Neutrophil (primary cell): ENCODE results near the gene CELF4.

Experiments
- H3K27ac ChIP-seq: fragments of 200-600 bp; sonication (generic); 2 replicates; pipeline ENCODE4 v1.5.1; 2016; ENCODE audit warnings: mild to moderate bottlenecking, moderate library complexity
- H3K27me3 ChIP-seq: fragments of 200-600 bp; sonication (generic); 2 replicates; pipeline ENCODE4 v1.6.0; 2016; ENCODE audit warnings: mild to moderate bottlenecking
- H3K36me3 ChIP-seq: fragments of 200-600 bp; sonication (generic); 2 replicates; pipeline ENCODE4 v1.5.1; 2017
- H3K4me1 ChIP-seq, 2 experiments: fragments of 200-600 bp in 1 of 2; sonication (generic) in 1 of 2; 1 replicate in 1 of 2; 2 replicates in 1 of 2; pipeline versions ENCODE4 v1.5.1 to v1.6.1; 2013 to 2016; ENCODE audit warnings: low read depth in 1 of 2, low read length in 1 of 2, mild to moderate bottlenecking in 1 of 2, moderate library complexity in 1 of 2; ENCODE audit not compliant: control insufficient read depth in 1 of 2, insufficient read depth in 1 of 2
- H3K4me3 ChIP-seq, 2 experiments: fragments of 200-600 bp in 1 of 2; sonication (generic) in 1 of 2; 1 replicate in 1 of 2; 2 replicates in 1 of 2; pipeline ENCODE4 v1.5.1; 2013 to 2016; ENCODE audit warnings: low read depth in 1 of 2, low read length in 1 of 2, mild to moderate bottlenecking in 1 of 2, moderate library complexity in 1 of 2
- H3K9me3 ChIP-seq: fragments of 200-600 bp; sonication (generic); 2 replicates; pipeline ENCODE4 v1.5.1; 2016
- CTCF ChIP-seq: fragments of 200-600 bp; sonication (generic); IDR thresholded peaks from 2 replicates; pipeline ENCODE4 v1.5.1; 2016; ENCODE audit warnings: antibody characterized with exemption

Gene CELF4

DNA sequence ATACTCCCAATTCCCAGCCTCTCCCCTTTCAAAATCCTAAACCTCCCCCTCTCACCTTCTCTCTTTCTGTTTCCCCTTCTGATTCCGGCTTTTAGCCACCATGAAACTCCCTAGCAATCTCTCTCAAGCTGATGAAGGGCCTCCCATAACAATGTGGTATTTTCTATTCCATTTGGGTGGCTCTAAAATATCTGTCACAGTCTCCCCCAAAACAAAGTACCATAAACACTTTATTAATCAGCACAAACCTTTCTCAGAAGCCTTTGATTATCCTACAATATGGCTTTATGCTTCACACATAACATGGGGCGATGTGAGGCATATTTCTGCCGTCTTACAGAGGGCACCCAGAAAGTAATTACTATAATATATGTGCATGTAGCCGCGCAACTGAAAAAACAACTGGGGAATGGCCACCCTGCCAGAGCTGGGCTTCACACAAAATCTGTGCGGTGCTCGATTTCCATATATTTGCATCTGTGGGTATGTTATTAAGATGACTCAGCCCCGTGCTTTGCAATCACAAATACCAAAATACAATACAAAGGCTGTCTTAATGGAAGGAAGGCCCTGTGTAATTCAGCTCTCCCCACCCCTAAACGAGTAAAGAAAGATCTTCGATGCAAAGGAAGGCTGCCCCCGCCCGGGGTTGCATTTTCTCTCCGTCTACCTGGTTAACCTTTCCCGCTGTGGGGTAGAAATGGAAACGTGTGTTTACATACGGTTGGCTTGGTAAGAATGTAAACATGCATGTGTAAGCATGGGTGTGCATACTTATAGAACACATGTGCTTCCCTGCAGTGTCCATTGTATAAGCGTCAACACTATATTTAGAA, 81.4 kb downstream of the CELF4 start:
- Histone ChIP-seq H3K27me3 (peaks cover 87% of the 10 kb centered on the region), H3K36me3 (no peaks in the 10 kb centered on the region), H3K4me3 (no peak overlapping the region), H3K27ac (no peak overlapping the region), H3K4me1 (no peaks in the 10 kb centered on the region), H3K9me3 (no peaks in the 10 kb centered on the region)
- TF ChIP-seq CTCF = no peak

- Histone ChIP-seq H3K36me3 (no peaks in the 10 kb centered on the region), H3K4me1 (no peaks in the 10 kb centered on the region), H3K27me3 (peaks cover 79% of the 10 kb centered on the region), H3K27ac (no peak overlapping the region), H3K4me3 (no peak overlapping the region), H3K9me3 (no peaks in the 10 kb centered on the region)
- TF ChIP-seq CTCF = no peak
Observed at GRCh38 chr18:37483221-37483971, 82.2 kb downstream of the CELF4 start.

- Histone ChIP-seq H3K4me1 (no peaks in the 10 kb centered on the region), H3K27ac (no peak overlapping the region), H3K36me3 (no peaks in the 10 kb centered on the region), H3K9me3 (no peaks in the 10 kb centered on the region), H3K4me3 (no peak overlapping the region), H3K27me3 (peaks cover 70% of the 10 kb centered on the region)
- no peak for TF ChIP-seq CTCF
Observed at GRCh38 chr18:37482433-37482832, 83.2 kb downstream of the CELF4 start.

GRCh38 chr18:37482002-37482401, 83.6 kb downstream of the CELF4 start:
- Histone ChIP-seq H3K4me3 (no peak overlapping the region), H3K4me1 (no peaks in the 10 kb centered on the region), H3K9me3 (no peaks in the 10 kb centered on the region), H3K36me3 (no peaks in the 10 kb centered on the region), H3K27ac (no peak overlapping the region), H3K27me3 (peaks cover 65% of the 10 kb centered on the region)
- TF ChIP-seq CTCF = no peak

DNA sequence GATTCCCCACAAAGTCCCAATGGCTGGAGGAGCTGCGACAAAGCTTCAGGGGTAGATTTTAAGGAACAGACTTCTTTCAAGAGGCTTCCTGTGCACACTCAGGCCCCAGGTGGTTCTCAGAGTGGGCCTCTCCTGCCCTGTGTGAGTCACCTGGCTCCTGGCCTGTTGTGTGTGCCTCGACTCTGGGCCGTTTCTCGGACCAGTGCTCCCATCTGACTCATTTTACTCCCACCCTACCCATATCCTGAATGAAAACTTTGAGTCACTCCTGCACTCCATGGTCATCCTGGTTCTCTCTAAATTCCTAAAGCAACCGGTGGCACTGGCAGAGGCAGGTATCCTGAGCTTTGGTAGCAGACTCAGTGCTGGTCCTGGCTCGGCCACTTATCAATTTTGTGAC, 84.1 kb downstream of the CELF4 start:
- H3K36me3 ChIP-seq = no peaks in the 10 kb centered on the region
- peaks cover 60% of the 10 kb centered on the region for H3K27me3 ChIP-seq
- TF ChIP-seq CTCF = no peak

More for the DNA sequence above, 84.1 kb downstream of the CELF4 start:
- Histone ChIP-seq H3K4me1 (no peaks in the 10 kb centered on the region), H3K9me3 (no peaks in the 10 kb centered on the region), H3K27ac (no peak overlapping the region), H3K4me3 (no peak overlapping the region)
